Left colon (tissue), 2 donors: ENCODE data around the gene HOXD8. TPM values are rescaled to one million over a fixed set of nuclear protein-coding genes. Genes with fewer than 3 reads are reported as not detected.
A peak's percentile ranks its signal among the peaks of the same experiment; 100 is the strongest.

Experiments
- ATAC-seq: fragments of 200-7000 bp; cut with Tn5 transposase; one replicate; pipeline ENCODE4 v1.9.1; 2020; ENCODE audit warnings: mild to moderate bottlenecking, moderate library complexity
- DNase-seq, 2 donors: peaks; one replicate each; pipeline ENCODE4 v3.0.0-alpha.2; 2020
- intact Hi-C, 2 donors: fragments of 100-400 bp; cut with DNase I in 1 of 2; cut with micrococcal nuclease in 1 of 2; formaldehyde crosslinking; loops; one replicate each; pipeline versions ENCODE4 v1.11.2 to v1.14.0; 2022; cut with DNase I, micrococcal nuclease
- total RNA-seq, 2 donors: library from RNA; stranded (reverse); fragmentation: NEBNext Ultra II Directional; extraction: Animal tissue kit (Norgen Biotek cat#: 25700); gene quantifications; one replicate each; pipeline ENCODE4 v1.2.1, GENCODE V29; 2021
- donor health status: DM: no; HTN: no; CAD: no.
- donor health status: DM: yes; HTN: yes; CAD: no.

The HOXD8 gene
- total RNA-seq, 2 donors from 2014 or later: 6.2 to 9.8 TPM

- DNase-seq (no peak), ATAC-seq (no peak)
- intact Hi-C loops: loop anchor here (10.0 kb wide), 3 partner anchors 116 to 406 kb away; partner anchors contain the start of gene MTX2 (in 1 of the 2)
Measured at GRCh38 chr2:176148751-176149421, 19.4 kb downstream of the HOXD8 start.

DNA sequence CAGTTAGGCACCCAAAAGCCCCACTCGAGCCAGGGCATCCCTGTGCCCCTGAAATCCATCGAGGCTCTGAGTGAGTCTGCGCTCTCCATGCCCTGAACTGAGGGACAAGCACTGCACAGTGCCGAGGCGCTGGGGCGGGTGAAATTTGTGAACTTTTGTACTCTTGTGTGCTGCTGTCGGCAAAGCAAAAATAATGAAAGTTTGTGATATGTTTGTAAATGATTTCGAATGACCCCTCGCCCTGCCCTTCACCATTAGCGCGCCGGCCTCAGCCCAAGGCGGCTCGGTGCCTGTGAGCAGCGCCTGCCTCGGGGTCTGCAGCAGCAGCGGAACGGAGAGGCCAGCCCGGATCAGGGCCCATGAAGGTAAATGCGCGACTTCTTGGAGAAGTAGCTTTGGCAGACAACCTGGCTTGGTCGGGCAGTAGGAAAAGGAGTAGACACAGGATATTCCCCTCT, 20.0 kb downstream of the HOXD8 start:
- ATAC-seq (no peak), DNase-seq (peak in 1 of 2 donors; percentile 8)
- intact Hi-C loops: loop anchor here (10.0 kb wide), 3 partner anchors 115 to 405 kb away; partner anchors contain the start of gene MTX2 (in 1 of the 2)

GRCh38 chr2:176149939-176150583, 20.6 kb downstream of the HOXD8 start:
- DNase-seq: peak in 1 of 2 donors; percentile 19
- ATAC-seq: no peak
- intact Hi-C loops: loop anchor here (10.0 kb wide), 3 partner anchors 115 to 405 kb away; partner anchors contain the start of gene MTX2 (in 1 of the 2)

GRCh38 chr2:176150584-176151441, 21.3 kb downstream of the HOXD8 start:
- ATAC-seq: no peak

DNA sequence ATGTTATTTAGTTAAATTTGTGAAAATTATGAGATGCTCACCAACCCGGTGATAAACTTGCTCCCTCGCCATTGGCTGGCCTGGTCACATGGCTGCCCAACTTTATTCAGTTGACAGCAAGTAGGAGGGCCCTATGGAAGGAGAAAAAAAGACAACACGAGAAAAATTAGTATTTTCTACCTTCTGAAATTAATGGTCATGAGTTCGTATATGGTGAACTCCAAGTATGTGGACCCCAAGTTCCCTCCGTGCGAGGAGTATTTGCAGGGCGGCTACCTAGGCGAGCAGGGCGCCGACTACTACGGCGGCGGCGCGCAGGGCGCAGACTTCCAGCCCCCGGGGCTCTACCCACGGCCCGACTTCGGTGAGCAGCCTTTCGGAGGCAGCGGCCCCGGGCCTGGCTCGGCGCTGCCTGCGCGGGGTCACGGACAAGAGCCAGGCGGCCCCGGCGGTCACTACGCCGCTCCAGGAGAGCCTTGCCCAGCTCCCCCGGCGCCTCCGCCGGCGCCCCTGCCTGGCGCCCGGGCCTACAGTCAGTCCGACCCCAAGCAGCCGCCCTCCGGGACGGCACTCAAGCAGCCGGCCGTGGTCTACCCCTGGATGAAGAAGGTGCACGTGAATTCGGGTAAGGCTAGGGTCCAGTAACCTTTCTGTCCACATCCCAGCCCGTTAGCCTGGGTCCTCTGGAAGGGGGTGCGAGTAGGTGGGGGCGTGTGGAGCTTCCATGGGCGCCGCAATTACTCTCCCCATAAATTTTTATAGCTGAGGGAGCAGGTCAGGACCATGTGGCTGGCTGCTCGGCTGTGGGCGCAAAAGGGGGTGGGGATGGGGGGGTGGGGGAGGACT, 22.2 kb downstream of the HOXD8 start, which contains the start of gene HOXD4:
Gene HOXD4 (plus strand): TSS at position 109 of the 846 bp plus-strand sequence. CDS start 84 bp downstream, at position 193.
- intact Hi-C loops: no loop called here
- no peak for ATAC-seq
- DNase-seq: no peak

More at GRCh38 chr2:176150584-176151441, 21.3 kb downstream of the HOXD8 start:
- intact Hi-C loops: no loop called here
- no peak for DNase-seq

DNA sequence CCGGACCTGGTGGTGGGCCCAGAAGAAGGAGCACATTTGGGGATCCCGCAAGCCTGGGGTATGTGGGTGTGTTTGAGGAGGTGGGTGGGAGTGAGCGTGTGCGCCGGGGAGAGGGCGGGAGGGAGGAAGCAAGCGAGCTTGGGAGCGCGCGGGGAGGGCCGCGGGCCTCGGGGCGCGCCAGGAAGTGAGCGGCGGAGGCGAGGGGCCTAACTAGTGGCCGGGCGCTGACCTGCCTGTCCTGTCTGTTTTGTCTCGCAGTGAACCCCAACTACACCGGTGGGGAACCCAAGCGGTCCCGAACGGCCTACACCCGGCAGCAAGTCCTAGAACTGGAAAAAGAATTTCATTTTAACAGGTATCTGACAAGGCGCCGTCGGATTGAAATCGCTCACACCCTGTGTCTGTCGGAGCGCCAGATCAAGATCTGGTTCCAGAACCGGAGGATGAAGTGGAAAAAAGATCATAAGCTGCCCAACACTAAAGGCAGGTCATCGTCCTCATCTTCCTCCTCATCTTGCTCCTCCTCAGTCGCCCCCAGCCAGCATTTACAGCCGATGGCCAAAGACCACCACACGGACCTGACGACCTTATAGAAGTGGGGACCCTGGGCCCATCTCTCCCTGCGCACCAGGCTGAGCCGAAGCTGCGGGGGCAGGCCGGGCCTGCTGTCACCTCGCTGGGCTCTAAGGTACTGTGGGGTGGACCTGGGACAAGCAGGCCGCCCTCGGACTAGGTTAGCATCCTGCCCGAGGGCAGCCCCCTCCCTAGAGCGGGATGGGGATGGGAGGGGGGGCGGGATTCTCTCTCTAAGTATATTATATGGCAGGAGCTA, 23.1 kb downstream of the HOXD8 start:
- ATAC-seq (no peak), DNase-seq (peak in 1 of 2 donors; percentile 20)
- intact Hi-C loops: no loop called here

GRCh38 chr2:176154576-176155252, 25.2 kb downstream of the HOXD8 start:
- no peak for ATAC-seq
- DNase-seq: no peak
- intact Hi-C loops: no loop called here

GRCh38 chr2:176155356-176156044, 26.0 kb downstream of the HOXD8 start:
- ATAC-seq (no peak), DNase-seq (no peak)
- intact Hi-C loops: no loop called here

- ATAC-seq (no peak), DNase-seq (no peak)
- intact Hi-C loops: no loop called here
Measured at GRCh38 chr2:176156301-176156806, 26.8 kb downstream of the HOXD8 start.

GRCh38 chr2:176156807-176157498, 27.4 kb downstream of the HOXD8 start, which contains the start of gene HOXD3:
Gene HOXD3, plus strand, starts transcription at chr2:176157307. Its CDS starts 11,808 bp downstream, at chr2:176169115.
- ATAC-seq: peak; percentile 9
- DNase-seq: no peak
- intact Hi-C loops: no loop called here

- ATAC-seq: peak; percentile 79
- intact Hi-C loops: no loop called here
Measured at GRCh38 chr2:176157499-176158185, 28.1 kb downstream of the HOXD8 start.

GRCh38 chr2:176158186-176158591, 28.7 kb downstream of the HOXD8 start:
- peak; percentile 3 for ATAC-seq
- intact Hi-C loops: no loop called here
- DNase-seq: no peak

More at GRCh38 chr2:176157499-176158185, 28.1 kb downstream of the HOXD8 start:
- DNase-seq: peak; percentile 64 to 71

DNA sequence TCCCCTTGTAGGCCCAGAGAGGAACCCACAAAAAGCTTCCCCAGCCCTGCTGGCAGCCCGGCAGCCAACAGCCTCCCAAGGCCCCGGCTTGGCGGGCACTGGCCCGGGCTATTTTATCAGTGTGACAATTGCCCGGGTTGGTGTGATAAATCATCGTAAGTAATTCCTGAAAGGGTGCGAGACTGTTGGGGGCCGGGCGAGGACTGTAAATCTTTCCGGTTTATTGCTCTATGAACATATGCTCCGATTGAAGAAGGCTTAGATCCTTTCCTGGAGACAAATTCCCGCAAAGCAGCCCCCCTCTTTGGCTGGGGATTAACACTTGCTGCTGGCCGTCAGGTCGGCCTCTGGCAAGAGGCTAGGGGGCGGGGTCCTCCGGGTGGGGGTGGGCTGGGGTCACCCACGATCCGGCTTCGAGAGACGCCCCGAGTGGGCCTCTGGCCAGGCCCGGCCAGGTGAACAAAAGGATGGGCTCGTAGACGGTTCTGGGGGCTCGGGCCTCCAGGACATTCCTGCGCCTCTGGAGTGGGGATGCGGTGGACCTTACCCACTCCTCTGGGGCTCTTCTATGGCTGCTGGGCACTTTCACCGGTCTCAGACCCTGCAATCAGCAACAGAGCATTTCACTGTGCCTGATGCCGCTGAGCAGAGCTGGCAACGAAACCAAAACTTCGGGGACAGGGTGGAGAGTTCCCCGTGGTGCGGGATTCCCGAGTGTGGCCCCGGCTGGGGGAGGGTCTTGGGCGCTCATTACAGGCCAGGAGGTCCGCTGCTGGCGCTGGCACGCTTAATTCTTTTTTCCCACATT, 29.6 kb downstream of the HOXD8 start:
- DNase-seq (no peak), ATAC-seq (peak; percentile 62)
- intact Hi-C loops: no loop called here

DNA sequence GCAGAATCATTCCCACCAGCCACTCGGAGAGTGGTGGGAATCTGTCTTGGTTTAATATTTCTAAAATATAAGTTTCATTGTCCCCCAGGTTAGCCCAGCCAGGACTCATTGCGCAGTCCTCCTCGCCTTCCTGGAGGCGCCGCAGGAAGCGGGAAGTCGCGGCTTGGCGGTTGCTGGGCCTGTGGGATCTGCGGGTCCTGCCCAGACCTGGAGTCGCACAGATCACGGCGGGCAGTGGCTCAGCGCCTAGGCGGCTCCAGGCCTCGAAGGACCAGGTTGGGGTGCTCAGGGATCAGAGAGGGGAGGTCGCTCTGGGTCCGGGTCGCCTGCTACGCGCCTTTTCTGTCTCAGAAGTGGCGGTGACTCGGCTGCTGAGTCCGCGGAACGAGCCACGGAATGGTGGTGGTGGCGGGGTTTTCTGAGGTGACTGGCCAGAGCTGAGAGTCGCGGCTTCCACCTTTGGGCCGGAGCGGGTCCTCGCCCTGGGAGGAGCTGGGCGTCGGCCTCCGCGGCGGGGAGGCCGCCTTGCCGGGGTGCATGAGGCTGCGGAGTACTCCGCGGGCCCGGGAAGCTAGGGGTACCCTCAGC, 30.3 kb downstream of the HOXD8 start:
- DNase-seq (no peak), ATAC-seq (no peak)
- intact Hi-C loops: no loop called here
